Mammary epithelial cell (primary cell): ENCODE measurements around the gene MUC4.

Source experiments
- EZH2 ChIP-seq: IDR thresholded peaks from 2 replicates; pipeline ENCODE4 v1.6.1; 2012; ENCODE audit warnings: low read length, inconsistent platforms, borderline replicate concordance
- TF ChIP-seq, protein P1 (sequence below), 2 donors: IDR thresholded peaks in 1 of 2; conservative IDR thresholded peaks in 1 of 2; 2 replicates each; pipeline ENCODE4 v1.5.1; 2011 to 2012; ENCODE audit warnings: inconsistent platforms in 2 of 2, low read length in 2 of 2, mild to moderate bottlenecking in 2 of 2, control low read depth in 1 of 2, low read depth in 1 of 2; ENCODE audit not compliant: insufficient read depth in 1 of 2; ENCODE audit errors: extremely low read depth in 1 of 2

DNA sequence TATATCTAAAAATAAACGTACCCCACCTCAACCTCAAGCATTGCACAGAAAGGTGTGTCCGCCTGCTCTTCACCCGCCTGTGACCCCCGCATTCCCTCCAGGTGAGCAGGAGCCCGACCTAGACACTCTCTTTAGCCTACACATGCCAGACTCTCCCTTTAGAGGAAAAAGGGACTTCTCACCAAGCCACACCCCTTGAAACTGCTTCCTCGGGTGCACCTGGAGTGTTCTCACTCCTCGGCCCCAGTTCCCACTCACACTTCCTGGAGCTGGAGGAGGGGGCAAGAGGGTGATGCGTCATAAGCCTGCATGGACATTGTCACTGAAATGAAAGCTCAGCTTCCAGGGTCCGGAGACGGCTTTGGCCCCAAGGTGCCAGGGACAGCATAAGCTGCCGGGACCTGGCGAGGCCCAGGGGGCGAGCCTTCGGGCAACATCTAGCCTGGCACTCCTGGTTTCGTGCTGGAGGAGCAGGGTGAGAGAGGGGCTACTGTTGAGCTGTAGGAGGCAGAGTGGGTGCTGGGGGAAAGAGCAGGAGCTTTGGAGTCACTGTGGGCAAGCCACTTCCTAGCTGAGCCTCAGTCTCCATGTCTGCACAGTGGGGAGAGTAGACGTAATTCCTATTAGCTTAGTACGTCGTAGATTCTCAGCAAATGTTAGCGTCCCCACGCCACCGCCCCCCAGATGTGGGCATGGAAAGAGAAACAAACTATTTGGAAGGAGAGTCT lies 9.8 kb upstream of the MUC4 start:
- TF ChIP-seq, protein P1, sequence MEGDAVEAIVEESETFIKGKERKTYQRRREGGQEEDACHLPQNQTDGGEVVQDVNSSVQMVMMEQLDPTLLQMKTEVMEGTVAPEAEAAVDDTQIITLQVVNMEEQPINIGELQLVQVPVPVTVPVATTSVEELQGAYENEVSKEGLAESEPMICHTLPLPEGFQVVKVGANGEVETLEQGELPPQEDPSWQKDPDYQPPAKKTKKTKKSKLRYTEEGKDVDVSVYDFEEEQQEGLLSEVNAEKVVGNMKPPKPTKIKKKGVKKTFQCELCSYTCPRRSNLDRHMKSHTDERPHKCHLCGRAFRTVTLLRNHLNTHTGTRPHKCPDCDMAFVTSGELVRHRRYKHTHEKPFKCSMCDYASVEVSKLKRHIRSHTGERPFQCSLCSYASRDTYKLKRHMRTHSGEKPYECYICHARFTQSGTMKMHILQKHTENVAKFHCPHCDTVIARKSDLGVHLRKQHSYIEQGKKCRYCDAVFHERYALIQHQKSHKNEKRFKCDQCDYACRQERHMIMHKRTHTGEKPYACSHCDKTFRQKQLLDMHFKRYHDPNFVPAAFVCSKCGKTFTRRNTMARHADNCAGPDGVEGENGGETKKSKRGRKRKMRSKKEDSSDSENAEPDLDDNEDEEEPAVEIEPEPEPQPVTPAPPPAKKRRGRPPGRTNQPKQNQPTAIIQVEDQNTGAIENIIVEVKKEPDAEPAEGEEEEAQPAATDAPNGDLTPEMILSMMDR (conservative IDR thresholded peaks at IDR 0.05 in 1 of 2, IDR thresholded peaks at IDR 0.05 in 1 of 2; ENCODE audit: extremely low read depth in 1 of 2, insufficient read depth in 1 of 2, low read depth in 1 of 2, low read length in 2 of 2), result no peak
- no peak for TF ChIP-seq EZH2
